GM15510 (cell line): Measurements from ENCODE around the gene ZNF592.

ENCODE experiments used
- POLR2A ChIP-seq: IDR thresholded peaks from 3 replicates; pipeline ENCODE4 v1.6.1; 2011; ENCODE audit warnings: borderline replicate concordance; ENCODE audit not compliant: insufficient read length; ENCODE audit errors: extremely low read depth

The ZNF592 gene

GRCh38 chr15:84835661-84836337 lies 87.4 kb downstream of the ZNF592 start:
- TF ChIP-seq POLR2A: no peak

GRCh38 chr15:84836844-84837243 lies 88.5 kb downstream of the ZNF592 start:
- TF ChIP-seq POLR2A: no peak

- TF ChIP-seq POLR2A: no peak
Measured at GRCh38 chr15:84839714-84840113, 91.3 kb downstream of the ZNF592 start.

GRCh38 chr15:84840255-84840654 lies 91.9 kb downstream of the ZNF592 start:
- TF ChIP-seq POLR2A: no peak

GRCh38 chr15:84840741-84841429 lies 92.5 kb downstream of the ZNF592 start:
- TF ChIP-seq POLR2A: no peak

GRCh38 chr15:84842781-84843180 lies 94.4 kb downstream of the ZNF592 start:
- no peak for TF ChIP-seq POLR2A

GRCh38 chr15:84844964-84845363 lies 96.6 kb downstream of the ZNF592 start:
- TF ChIP-seq POLR2A: no peak

GRCh38 chr15:84846269-84846668 lies 97.9 kb downstream of the ZNF592 start:
- TF ChIP-seq POLR2A: no peak

GRCh38 chr15:84847382-84847781 lies 99.0 kb downstream of the ZNF592 start:
- TF ChIP-seq POLR2A: no peak

GRCh38 chr15:84852212-84852611 lies 103.8 kb downstream of the ZNF592 start:
- TF ChIP-seq POLR2A: no peak

- no peak for TF ChIP-seq POLR2A
Measured at GRCh38 chr15:84855136-84855535, 106.7 kb downstream of the ZNF592 start.

GRCh38 chr15:84855765-84856164 lies 107.4 kb downstream of the ZNF592 start:
- no peak for TF ChIP-seq POLR2A
